GM21717 (cell line): ENCODE data around the gene LENEP.

Source experiments
- ATAC-seq: cut with Tn5 transposase; IDR thresholded peaks from one replicate; pipeline ENCODE4 v1.9.1; 2021; ENCODE audit warnings: mild to moderate bottlenecking, moderate library complexity; ENCODE audit not compliant: unreplicated experiment

The LENEP gene

GRCh38 chr1:155010211-155010918 is 17.0 kb downstream of the LENEP start:
- ATAC-seq = no peak

- ATAC-seq = no peak
These were observed 17.6 kb downstream of the LENEP start for GRCh38 chr1:155011004-155011416.

GRCh38 chr1:155011437-155012025 is 18.1 kb downstream of the LENEP start:
- no peak for ATAC-seq

- no peak for ATAC-seq
These were observed 18.7 kb downstream of the LENEP start for GRCh38 chr1:155012026-155012546.

GRCh38 chr1:155012776-155013602 is 19.6 kb downstream of the LENEP start:
- ATAC-seq = no peak

GRCh38 chr1:155013632-155014031 is 20.2 kb downstream of the LENEP start:
- no peak for ATAC-seq

GRCh38 chr1:155014709-155015508 is 21.5 kb downstream of the LENEP start:
- ATAC-seq = no peak

GRCh38 chr1:155015527-155016230 is 22.3 kb downstream of the LENEP start:
- no peak for ATAC-seq

- no peak for ATAC-seq
These were observed 22.9 kb downstream of the LENEP start for GRCh38 chr1:155016231-155016831.

- peak; percentile 56 for ATAC-seq
These were observed 23.9 kb downstream of the LENEP start for GRCh38 chr1:155017041-155017945.

- no peak for ATAC-seq
These were observed 24.5 kb downstream of the LENEP start for GRCh38 chr1:155017946-155018316.

GRCh38 chr1:155018617-155019348 is 25.4 kb downstream of the LENEP start:
- no peak for ATAC-seq

- ATAC-seq = no peak
These were observed 26.2 kb downstream of the LENEP start for GRCh38 chr1:155019377-155020245.

- ATAC-seq = no peak
These were observed 28.9 kb downstream of the LENEP start for GRCh38 chr1:155022136-155022926.

GRCh38 chr1:155022927-155023236 is 29.5 kb downstream of the LENEP start:
- no peak for ATAC-seq

GRCh38 chr1:155023627-155024026 is 30.2 kb downstream of the LENEP start:
- no peak for ATAC-seq

GRCh38 chr1:155024315-155024714 is 30.9 kb downstream of the LENEP start:
- ATAC-seq = no peak
